GM19043 (cell line): ENCODE results near the gene C1QTNF7.

Experiments
- ATAC-seq: cut with Tn5 transposase; IDR thresholded peaks from one replicate; pipeline ENCODE4 v1.9.1; 2021; ENCODE audit warnings: low read depth; ENCODE audit not compliant: unreplicated experiment

The C1QTNF7 gene

DNA sequence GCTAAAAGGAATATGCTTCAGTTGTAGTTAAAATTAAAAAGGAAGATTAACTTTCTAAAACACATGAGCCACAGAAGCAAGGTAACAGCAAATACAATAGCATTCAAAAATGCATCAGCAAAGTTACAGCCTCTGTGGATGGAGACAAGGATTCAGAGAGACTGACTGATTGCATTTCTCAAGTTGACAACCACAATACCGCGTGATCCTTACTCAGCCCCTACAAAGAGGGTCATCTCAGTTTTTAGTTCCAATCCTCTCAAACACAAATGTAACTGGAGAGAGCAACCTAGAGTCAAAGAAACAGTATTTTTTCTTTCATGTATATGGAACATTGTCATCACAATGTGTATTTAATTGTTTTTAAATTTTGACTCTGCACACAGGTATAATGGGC, 14.2 kb upstream of the C1QTNF7 start:
- no peak for ATAC-seq

- ATAC-seq: no peak
Measured at GRCh38 chr4:15414551-15415091, 13.2 kb upstream of the C1QTNF7 start.

- no peak for ATAC-seq
Measured at GRCh38 chr4:15416357-15417232, 11.2 kb upstream of the C1QTNF7 start.

DNA sequence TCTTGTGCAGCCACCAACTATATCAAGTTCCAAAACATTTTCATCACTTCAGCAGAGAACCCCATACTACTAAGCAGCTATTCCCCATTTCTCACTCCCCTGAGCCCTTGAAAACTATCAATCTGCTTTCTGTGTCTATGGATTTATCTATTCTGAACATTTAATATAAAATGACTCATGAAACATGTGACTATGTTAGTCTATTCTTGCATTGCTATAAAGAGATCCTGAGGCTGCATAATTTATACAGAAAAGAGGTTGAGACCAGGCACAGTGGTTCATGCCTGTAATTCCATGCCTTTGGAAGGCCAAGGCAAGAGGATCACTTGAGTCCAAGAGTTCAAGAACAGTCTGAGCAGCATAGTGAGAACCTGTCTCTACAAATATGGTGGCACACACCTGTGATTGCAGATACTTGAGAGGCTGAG, 10.6 kb upstream of the C1QTNF7 start:
- ATAC-seq: no peak

DNA sequence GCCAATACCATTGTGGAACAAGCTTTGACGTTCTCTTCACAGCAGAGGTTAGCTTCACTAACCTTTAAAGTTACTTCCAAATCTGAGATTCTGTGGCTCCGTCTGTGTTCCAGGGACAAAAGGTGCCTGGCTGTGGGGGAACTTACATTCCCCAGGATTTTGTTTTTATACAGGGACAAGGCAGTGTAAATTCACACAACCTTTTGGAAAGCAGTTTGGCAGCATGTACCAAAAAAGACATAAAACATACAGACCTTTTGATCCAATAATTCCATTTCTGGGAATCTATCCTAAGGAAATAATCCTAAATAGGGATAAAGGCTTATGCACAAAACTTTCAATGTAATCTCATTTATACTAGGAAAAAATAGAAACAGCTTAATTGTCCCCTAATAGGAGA, 8.9 kb upstream of the C1QTNF7 start:
- no peak for ATAC-seq

GRCh38 chr4:15420642-15421041, 7.2 kb upstream of the C1QTNF7 start:
- no peak for ATAC-seq

- no peak for ATAC-seq
Measured at GRCh38 chr4:15423285-15423711, 4.5 kb upstream of the C1QTNF7 start.

- ATAC-seq: no peak
Measured at GRCh38 chr4:15425520-15425919, 2.3 kb upstream of the C1QTNF7 start.

- ATAC-seq: no peak
Measured at GRCh38 chr4:15427161-15427560, 672 bp upstream of the C1QTNF7 start.

DNA sequence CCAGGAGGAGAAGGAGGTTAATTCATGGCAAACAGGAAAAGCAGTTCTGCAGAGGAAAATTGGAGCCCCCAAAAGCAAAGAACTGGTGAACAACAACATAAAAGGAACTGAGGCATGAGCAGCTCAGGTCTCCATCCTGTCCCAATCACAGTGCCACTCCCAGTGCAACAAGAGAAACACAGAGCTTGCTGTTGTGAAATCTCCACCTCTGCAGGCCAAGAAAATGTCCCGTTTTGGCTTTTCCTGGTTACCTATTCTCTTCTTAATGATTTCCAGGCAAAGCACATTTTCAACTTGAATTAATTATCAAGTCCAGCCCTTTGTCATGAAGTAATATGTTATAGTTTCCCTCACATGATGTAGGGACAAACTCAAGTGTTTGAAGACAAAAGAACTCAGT, 778 bp downstream of the C1QTNF7 start:
- no peak for ATAC-seq

GRCh38 chr4:15434091-15434490, 6.3 kb downstream of the C1QTNF7 start:
- ATAC-seq: no peak

- ATAC-seq: no peak
Measured at GRCh38 chr4:15434676-15435075, 6.8 kb downstream of the C1QTNF7 start.

- ATAC-seq: no peak
Measured at GRCh38 chr4:15436513-15436912, 8.7 kb downstream of the C1QTNF7 start.

DNA sequence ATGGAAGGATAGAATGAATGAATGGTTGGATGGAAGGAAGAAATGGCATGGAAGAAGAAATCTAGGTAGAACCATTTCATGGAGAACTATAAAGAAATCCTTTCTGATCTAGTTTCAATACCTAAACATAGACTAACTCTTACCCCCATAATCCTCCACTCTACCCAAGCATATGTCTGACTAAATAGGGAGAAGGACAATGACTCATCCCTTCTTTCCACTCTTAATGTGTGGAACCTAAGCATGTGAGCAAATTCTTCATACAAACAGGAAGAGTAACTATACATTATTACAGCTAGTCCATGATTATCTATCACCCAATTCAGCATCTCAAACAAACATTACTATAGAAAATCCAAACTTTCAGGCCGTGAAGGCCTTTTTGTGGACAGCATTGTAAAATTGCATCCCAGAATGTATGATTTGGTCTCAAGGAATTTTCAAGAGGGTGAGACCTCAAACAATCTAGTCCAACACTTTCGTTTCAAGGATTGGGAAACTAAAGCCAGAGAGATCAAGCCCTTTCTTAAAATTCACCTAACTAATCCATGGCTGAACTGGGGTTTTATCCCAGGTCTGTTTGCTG, 11.2 kb downstream of the C1QTNF7 start:
- ATAC-seq: no peak

- no peak for ATAC-seq
Measured at GRCh38 chr4:15443371-15444160, 15.7 kb downstream of the C1QTNF7 start.

DNA sequence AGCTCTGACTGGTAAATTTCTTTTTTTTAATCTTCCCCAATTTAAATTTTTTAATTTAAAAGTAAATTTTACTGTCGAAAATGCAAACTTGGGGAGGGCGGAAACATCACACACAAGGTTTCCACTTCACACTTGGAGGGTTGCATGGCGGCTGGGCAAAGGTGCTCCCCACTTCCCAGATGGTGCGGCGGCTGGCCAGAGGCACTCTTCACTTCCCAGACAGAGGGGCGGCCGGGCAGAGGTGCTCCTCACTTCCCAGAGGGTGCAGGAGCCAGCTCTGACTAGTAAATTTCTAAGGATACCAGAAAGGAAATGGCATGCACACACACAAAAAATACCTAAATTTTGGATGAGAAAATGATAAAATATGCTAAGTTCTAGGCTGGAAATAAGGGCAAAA, 16.4 kb downstream of the C1QTNF7 start:
- ATAC-seq: no peak

GRCh38 chr4:15444879-15445547, 17.2 kb downstream of the C1QTNF7 start:
- ATAC-seq: no peak

- ATAC-seq: no peak
Measured at GRCh38 chr4:15451181-15451865, 23.5 kb downstream of the C1QTNF7 start.

GRCh38 chr4:15451866-15452765, 24.3 kb downstream of the C1QTNF7 start:
- ATAC-seq: no peak
